GM21381 (cell line): ENCODE results near the gene TMED10.
"Not testable (repeated sequence)": the region's sequence is repeated elsewhere in the genome, so short reads cannot be mapped to it uniquely, and the experiment has no call there.

Experiments used
- ATAC-seq: cut with Tn5 transposase; IDR thresholded peaks from one replicate; pipeline ENCODE4 v1.9.1; 2021; ENCODE audit warnings: mild to moderate bottlenecking, moderate library complexity; ENCODE audit not compliant: unreplicated experiment

Gene TMED10

DNA sequence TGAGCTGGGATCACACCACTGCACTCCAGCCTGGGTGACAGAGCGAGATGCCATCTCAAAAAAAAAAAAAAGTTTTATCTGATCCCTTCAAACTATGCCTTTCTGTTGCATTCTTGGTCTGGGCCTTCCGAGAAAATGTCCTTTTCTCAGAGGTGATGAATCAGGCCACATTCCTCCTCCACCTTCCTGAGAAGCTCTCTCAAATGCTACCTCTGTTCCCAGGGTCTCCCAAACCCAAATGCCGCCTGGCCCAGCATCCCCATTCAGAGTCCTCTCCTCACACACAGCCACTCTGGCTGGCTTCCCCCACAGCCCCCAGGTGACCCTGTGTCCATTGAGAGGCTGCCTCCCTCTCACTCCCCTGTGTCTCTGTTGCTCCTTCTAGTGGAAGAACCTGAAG, 19.7 kb upstream of the TMED10 start:
- ATAC-seq: no peak

DNA sequence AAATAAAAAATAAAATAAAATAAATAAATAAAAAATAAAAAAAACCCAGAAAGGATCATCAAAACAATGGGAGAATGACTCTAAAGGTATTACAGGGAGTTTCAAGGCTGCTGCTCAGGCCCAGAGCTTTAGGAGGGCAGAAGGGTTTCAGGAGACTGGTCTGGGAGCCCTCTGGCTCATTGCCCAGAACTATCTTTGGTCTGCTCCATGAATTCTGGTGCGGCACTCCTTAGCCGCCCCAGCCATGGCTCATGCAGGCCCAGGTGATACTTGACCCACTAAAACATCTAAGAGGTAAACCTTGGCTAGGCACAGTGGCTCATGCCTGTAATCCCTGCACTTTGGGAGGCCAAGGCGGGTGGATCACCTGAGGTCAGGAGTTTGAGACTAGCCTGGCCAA, 14.7 kb upstream of the TMED10 start:
- no peak for ATAC-seq

DNA sequence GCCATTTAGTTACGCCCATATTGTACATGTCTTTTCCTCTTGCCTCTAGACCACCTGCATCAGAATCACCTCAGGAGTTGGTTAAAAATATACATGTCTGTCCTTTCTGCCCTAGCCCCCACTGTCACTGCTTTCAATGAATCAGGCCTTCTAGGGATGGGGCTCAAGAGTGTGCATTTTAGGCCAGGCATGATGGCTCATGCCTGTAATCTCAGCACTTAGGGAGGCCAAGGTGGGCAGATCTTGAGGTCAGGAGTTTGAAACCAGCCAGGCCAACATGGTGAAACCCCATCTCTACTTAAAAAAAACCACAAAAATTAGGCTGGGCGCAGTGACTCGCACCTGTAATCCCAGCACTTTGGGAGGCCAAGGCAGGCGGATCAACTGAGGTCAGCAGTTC, 13.6 kb upstream of the TMED10 start:
- ATAC-seq: no peak

DNA sequence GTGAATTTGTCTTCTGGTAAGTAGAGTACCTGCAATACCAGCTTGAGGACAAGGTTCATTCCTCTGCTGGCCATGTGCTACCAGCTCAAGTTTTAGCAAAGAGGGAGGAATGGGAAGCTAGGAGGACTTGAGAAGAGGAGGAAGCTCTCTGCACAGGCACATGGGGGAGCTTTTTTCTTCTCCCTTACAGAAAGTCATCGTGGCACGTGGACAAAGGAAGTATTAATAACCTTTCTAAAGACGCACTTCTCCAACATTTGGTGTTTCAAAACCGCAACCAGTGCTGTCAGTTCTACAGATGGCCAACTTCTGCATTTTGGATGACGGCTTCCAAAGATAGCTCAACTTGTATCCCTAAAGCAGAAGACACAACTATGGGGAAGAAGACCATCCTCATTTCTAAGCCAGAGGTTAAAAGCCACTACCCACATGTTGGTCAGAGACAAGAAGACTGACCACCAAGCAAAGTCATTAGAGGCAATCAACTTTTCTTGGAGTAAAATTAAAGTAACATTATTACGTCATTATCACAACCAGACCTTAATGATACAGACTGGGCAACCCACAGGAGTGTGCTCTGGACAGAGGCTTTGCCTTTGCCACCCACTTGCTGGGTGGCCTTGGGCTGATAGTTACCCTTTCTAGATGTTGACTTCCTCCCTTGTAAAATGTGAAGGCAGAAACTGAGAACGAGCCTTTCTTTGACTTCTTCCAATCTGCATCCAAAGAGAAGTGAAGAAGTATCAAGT, 12.3 kb upstream of the TMED10 start:
- no peak for ATAC-seq

DNA sequence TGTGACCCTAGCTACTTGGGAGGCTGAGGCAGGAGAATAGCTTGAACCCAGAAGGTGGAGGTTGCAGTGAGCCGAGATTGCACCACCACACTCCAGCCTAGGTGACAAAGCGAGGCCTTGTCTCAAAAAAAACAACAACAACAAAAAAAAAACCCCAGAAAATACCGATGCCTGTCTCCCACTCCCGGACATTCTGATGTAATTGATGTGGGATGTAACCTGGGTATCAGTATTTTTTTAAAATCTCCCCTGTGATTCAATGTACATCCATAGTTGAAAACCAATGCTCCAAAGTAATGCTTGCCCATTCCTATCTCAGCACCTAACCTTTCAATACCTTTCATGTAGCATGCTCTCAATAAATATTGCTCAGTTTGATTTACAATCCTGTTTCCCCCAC, 11.7 kb upstream of the TMED10 start:
- ATAC-seq: no peak

DNA sequence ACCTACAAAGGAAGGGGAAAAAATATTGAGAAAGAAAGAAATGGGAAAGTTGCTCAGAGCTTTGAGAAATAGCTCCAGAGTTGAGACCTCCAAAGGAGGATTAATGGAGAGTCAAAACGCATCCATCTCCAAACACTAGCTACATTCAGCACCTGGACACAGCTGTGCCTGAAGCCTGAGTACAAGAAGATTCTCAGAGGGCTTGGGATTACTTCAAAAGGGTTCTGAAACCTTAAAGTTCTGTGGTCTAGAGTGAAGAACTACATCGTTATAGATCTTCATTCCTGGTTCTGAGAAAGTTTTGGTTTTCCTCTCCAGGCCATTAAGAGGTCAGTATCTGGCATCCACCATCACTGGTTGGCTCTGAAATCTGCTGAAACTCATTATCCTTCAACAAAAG, 10.5 kb upstream of the TMED10 start:
- ATAC-seq: no peak

DNA sequence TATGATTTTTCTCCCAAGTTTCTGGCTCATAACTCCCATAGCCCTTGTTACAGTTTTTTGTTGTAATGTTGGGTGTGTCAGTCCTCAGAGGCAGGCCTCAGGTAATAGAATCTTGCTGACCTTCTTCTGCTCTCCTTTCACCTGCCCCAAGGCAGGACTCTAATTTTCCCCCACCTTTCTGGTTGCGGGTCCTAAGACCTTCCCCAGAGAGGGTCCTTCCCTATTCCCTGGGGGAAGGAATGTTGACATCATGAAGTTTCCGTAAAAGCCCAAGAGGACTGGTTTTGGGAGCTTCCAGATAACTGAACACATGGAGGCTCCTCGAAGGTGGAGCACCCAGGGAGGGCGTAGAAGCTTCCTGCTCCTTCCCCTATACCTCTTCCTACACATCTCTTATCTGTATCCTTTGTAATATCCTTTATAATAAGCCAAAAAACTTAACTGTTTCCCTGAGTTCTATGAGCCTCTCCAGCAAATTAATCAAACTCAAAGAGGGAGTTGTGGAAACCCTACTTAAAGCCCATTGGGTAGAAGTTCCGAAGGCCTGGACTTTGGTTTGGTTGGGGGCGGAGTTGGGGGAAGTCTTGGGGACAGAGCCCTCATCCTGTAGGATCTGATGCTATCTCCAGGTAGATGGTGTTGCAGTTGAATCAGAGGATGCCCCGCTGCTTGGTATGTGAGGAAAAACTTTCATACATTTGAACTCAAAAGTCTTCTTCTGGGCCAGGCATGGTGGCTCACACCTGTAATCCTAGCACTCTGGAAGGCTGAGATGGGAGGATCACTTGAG, 9.0 kb upstream of the TMED10 start:
- no peak for ATAC-seq

DNA sequence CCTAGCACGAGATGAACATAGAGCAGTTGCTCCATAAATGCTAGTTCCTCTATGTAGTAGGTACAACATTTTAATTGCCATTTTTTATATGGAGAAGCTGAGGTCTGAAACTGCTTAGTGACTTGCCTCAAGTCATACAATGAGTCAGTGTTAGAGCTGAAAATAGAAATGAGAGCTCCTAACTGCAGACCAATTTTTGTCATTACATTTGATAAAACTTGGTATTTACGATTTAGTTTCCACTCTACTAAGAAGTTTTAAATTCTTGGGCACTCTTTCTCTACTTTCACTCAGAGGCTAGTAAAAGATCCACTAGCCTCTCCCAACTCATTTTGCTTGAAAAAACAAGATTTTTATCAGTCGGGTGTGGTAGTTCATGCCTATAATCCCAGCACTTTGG, 8.1 kb upstream of the TMED10 start:
- ATAC-seq: no peak

DNA sequence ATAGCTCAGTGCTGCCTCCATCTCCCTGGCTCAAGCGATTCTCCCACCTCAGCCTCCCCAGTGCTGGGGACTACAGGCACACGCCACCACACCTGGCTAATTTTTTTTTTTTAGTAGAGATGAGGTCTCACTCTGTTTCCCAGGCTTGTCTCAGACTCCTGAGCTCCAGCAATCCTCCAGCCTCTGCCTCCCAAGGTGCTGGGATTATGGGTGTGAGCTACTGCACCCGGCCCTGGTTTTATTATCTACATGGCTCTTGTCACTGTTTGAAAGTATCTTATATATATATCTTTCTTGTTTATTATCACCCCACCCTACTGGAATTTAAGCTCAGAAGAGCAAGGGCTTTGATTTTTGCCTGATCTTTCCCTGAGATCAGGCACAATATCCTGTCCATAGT, 7.6 kb upstream of the TMED10 start:
- no peak for ATAC-seq

DNA sequence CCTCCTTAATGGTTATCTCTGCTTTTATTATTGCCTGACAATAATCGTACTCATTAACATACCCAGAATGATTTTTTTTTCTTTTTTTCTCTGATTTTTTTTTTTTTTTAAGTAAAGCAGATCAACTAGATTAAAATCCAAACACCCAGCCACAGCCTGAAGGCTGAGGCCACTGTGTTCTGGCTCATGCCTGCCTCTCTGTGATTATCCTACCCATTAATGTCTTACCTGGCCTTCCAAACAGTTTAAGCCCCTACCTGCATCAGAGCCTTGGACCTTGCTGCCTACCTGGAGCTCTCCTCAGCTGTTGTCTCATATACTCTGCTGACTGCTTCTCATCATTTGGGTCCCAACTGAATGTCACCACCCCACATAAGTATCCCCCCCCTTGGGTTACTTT, 6.8 kb upstream of the TMED10 start:
- no peak for ATAC-seq

DNA sequence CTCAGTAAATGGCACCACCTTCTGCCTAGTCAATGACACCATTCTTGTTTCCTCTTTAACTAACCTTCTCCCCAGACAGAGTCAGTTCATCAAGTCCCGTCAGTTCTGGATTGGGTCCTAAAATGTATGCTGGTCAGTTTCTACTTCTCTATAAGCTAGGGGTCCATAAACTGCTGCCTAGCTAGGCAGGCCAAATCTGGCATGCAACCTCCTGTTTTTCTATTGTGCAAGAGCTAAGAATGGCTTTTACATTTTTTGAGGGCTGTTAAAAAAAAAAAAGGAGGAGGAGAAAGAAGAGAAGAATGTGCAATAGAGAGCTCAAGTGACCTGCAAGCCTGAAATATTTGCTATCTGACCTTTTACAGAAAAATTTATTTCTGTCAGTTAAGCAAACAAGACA, 6.4 kb upstream of the TMED10 start:
- no peak for ATAC-seq

DNA sequence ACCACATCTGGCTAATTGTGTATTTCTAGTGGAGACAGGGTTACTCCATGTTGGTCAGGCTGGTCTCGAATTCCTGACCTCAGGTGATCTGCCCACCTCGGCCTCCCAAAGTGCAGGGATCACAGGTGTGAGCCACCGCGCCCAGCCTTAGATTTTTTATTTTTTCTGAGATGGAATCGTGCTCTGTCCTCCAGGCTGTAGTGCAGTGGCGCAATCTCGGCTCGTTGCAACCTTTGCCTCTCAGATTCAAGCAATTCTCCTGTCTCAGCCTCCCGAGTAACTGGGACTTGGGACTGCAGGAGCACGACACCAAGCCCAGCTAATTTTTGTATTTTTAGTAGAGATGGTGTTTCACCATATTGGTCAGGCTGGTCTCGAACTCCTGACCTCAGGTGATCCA, 5.8 kb upstream of the TMED10 start:
- not testable (repeated sequence) for ATAC-seq

DNA sequence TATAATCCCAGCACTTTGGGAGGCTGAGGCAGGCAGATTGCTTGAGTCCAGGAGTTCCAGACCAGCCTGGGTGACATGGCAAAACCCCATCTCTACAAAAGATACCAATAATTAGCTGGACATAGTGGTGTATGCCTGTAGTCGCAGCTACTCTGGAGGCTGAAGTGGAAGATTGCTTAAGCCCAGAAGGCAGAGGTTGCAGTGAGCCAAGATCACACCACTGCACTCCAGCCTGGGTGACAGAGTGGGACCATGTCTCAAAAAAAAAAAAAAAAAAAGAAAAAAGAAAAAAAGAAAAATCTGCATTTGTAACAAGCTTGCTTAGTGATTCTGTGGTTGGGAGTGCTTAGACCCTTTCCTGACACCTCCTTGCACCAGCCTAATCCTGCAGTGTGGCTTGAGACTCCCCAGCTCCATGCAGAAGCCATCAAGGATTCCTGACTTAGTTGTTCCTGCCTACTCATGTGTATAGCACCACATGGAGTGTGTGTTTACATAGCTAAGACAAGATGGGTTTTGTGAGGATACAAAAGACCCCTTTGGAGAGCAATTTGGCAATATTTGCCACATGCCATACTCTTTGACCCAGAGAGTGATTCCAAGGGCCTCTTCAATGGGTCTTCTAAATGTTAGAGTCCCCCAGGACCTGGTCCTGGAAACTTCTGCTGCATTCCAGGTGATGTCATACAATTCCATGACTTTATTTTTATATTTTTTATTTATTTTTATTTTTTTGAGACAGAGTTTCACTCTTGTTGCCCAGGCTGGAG, 5.1 kb upstream of the TMED10 start:
- ATAC-seq: no peak

DNA sequence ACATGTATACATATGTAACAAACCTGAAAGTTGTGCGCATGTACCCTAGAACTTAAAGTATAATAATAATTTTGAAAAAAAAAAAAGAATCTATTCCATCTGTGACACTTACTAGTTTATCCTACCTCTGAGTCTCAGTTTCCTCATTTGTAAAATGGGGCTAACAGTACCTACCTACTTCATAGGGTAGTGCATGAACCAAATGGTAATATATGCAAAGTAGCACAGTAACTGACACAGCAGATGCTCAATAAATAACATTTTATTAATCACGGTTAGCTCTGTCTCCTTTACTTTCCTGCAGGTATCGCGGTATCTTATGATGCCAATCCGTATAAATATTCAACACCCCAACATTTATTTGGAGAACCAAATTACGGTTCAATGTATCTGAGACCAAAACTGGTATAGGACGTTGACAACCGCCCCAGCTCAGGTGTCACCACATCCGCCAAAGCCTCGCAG, 703 bp downstream of the TMED10 start:
- ATAC-seq: no peak

DNA sequence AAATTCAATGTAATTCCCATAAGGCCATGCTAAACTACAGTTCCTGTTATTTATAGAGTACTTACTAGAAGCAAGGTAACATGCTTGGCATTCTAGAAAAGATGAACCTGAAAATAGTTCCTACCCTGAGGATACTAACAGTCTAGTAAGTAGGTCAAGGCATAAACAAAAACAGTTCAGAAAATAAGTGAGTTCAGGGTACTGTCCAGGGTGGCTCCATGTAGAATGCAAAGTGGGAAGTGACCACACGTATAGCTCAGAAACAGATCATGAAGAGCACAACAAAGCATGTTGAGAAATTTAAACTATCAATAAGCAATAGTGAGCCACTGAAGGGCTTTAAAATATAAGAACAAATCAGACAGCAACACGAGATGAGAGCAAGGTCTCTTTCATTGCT, 2.3 kb downstream of the TMED10 start:
- no peak for ATAC-seq

DNA sequence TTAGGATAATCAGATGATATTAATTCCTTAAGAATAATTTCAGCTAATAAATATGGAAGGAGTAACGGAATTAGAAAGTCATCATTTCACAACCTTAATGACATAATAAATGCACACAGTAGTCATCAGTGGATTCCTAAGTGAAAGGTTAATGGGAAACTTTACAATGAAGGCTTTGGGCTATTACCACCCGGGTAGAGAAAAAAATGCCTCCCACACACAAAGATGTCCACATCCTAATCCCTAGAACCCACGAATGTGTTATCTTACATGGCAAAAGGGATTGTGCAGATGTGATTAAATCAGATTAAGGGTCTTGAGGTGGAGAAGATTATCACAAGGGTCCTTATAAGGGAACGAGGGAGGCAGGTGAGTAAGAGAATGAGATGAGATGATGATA, 5.6 kb downstream of the TMED10 start:
- ATAC-seq: no peak

DNA sequence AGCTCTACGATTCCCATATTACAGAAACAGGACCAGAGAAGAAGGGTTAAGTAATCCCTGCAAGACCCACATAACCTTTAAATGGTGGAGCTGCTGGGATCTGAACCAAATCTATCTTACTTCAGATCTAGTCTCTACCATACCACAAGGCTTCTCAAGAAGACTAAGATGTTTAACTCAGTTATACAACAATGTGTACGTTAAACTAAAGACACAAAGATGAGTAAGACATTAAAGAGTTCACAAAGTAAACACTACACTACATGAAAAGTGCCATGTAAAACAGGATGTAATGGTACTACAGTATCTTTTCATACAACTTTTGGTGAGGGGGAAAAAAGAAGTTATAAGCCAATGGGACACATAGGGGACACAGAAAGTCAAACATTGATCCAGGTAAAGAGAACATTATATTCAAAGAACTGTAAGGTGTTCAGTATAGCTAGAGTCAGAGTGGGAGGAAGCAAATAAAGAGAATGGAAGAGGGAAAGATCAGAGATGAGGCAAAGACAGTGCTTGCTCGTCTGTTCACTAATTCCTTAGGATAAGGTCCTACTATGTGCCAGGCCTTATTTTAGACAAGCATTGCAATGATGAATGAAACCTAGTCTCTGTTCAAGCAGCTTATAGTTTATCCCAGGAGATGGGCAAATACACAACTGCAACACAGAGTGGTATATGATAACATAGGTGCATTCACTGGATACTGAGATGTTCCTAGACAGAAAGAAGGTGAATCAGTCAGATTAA, 7.7 kb downstream of the TMED10 start:
- ATAC-seq: no peak

DNA sequence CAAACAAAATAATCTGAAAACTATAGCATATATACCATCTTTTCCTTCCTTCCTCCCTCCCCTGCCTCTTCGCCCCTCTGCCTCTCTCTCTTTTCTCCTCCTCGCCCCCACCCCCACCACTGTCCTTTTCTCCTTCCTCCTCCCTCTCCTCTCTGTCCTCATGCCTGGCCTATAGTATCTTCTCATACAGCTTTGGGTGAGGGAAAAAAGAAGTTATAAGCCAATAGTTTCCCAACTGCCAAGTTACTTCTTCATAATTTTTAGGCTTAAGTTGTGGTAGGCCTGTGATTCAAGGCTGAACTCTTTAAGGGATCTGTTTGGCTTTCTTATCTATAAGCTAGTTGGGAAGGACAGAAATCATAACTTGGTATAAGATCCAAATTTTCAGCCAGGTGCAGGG, 9.1 kb downstream of the TMED10 start:
- ATAC-seq: no peak

DNA sequence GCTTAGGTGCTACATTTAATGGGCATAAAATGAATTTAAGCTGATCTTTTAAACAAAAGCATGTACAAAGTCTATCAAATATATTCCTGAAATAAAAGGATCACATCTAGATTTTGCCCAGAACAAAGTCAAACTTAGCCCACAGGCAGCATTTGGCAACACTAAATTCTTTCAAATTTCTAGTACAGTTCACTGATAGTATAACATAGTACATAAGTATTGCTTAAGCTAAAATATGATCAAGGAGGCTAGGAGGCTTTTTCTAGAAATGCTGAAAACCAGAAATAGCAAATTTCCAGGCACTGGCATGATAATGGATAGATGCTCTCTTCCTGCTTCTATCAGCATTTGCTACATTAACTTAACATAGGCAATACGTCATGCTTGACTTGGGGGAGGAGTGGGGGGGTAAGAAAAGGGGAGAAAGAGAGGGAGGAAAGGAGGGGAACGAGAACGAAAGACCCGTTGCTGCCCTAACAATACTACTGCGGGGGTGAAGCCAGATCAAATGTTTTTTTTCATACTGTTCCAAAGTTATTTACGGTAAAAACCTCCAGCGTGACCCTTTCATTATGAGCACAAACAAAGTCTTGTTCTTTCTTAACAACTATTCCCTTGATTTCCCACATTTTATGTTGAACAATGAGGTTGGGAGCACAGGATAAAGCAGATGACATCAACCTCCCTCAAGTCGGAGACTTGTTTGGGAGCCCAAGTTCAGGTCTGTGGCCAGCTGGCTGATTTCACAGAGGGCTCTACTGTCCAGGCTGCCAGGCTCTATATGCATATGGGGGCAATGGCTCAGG, 10.6 kb downstream of the TMED10 start:
- no peak for ATAC-seq

DNA sequence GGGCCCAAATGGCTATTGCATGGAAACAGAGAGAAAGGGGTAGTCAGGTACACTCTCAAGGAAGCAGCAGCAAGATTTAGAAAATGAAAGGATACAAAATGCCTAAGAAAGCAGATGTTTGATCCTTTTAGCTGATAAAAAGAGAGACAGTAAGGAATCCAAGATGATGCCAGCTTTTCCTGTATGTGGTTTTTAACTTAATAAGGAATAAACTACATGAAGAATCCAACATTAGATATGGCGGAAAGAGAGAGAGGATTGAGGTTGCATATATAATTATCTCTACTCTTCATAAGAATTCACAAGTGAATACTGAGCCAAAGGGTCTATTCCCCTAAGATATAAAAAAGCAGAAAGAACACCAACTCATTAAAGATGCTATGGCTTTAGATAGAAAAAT, 11.6 kb downstream of the TMED10 start:
- no peak for ATAC-seq
